A549 (cell line): ENCODE measurements around the gene ATP8A2. TPM values are rescaled to one million over a fixed set of nuclear protein-coding genes. Genes with fewer than 3 reads are reported as not detected.
A peak's percentile ranks its signal among the peaks of the same experiment; 100 is the strongest.

Experiments used
- ATAC-seq, 2 experiments: fragments of 200-7000 bp in 1 of 2; fragments of >200 bp in 1 of 2; cut with Nextera tagmentation in 1 of 2; cut with Tn5 transposase in 1 of 2; 3 replicates each; pipeline versions ENCODE4 v1.8.0 to v1.9.1; 2018 to 2020; ENCODE audit warnings: mild to moderate bottlenecking in 1 of 2, moderate library complexity in 1 of 2
- CTCF ChIA-PET: fragments of 300-600 bp; sonication (Branson Sonifier 250); formaldehyde crosslinking; extraction: SDS; loops from one replicate; lab custom pipeline; 2021; ENCODE audit warnings: antibody characterized with exemption, inconsistent platforms; lab: Yijun Ruan, JAX
- POLR2A ChIA-PET: fragments of 350-600 bp; formaldehyde crosslinking; extraction: SDS; loops from one replicate; lab custom pipeline; 2021; ENCODE audit warnings: antibody characterized with exemption, inconsistent platforms; lab: Yijun Ruan, JAX
- DNase-seq, 2 experiments: peaks; one replicate each; pipeline versions ENCODE4 v3.0.0 to v3.0.0-alpha.2; 2011 to 2016; ENCODE audit warnings: low read depth in 1 of 2, low spot score in 1 of 2
- FAIRE-seq: peaks from 2 replicates; lab custom pipeline; 2011; peaks lifted over from hg19 to GRCh38; lab: Jason Lieb, UNC
- H3K27ac ChIP-seq, 2 experiments: fragments of >200 bp; sonication (Bioruptor Twin); formaldehyde crosslinking; 3 replicates each; pipeline ENCODE4 v1.5.1; 2016 to 2017
- H3K4me1 ChIP-seq: fragments of >200 bp; sonication (Bioruptor Twin); formaldehyde crosslinking; 3 replicates; pipeline ENCODE4 v1.6.1; 2016
- H3K4me2 ChIP-seq: fragments of >200 bp; sonication (Bioruptor Twin); formaldehyde crosslinking; 3 replicates; pipeline ENCODE4 v1.6.1; 2016
- H3K4me3 ChIP-seq: fragments of >200 bp; sonication (Bioruptor Twin); formaldehyde crosslinking; 3 replicates; pipeline ENCODE4 v1.5.1; 2016
- H3K9me3 ChIP-seq: fragments of >200 bp; sonication (Bioruptor Twin); formaldehyde crosslinking; 3 replicates; pipeline ENCODE4 v1.6.1; 2016
- CBX2 ChIP-seq: fragments of 200-600 bp; sonication (generic); IDR thresholded peaks from 2 replicates; pipeline ENCODE4 v1.6.1; 2016; ENCODE audit warnings: low read depth, mild to moderate bottlenecking, borderline replicate concordance
- EHMT2 ChIP-seq: fragments of 200-600 bp; sonication (generic); IDR thresholded peaks from 2 replicates; pipeline ENCODE4 v1.6.1; 2016; ENCODE audit warnings: antibody characterized with exemption, low read depth, mild to moderate bottlenecking, moderate library complexity
- EP300 ChIP-seq, 2 experiments: fragments of >200 bp; sonication (Bioruptor Twin); formaldehyde crosslinking; IDR thresholded peaks; 2 replicates in 1 of 2; 3 replicates in 1 of 2; pipeline ENCODE4 v1.6.1; 2016 to 2017
- ESRRA ChIP-seq: fragments of 150-350 bp; IDR thresholded peaks from 2 replicates; pipeline ENCODE4 v1.6.1; 2014; ENCODE audit warnings: mild to moderate bottlenecking, low read length, borderline replicate concordance
- FOSB ChIP-seq: fragments of 250-450 bp; sonication (Bioruptor Pico); IDR thresholded peaks from 2 replicates; pipeline ENCODE4 v1.5.0; 2020; ENCODE audit warnings: mild to moderate bottlenecking, moderate library complexity
- GATA3 ChIP-seq: IDR thresholded peaks from 2 replicates; pipeline ENCODE4 v1.6.1; 2012; ENCODE audit warnings: borderline replicate concordance
- HDAC2 ChIP-seq: fragments of 200-600 bp; sonication (generic); IDR thresholded peaks from 2 replicates; pipeline ENCODE4 v1.6.1; 2016
- HEYL ChIP-seq: fragments of 250-450 bp; sonication (Bioruptor Pico); IDR thresholded peaks from 2 replicates; pipeline ENCODE4 v1.8.0; 2021; ENCODE audit warnings: mild to moderate bottlenecking, moderate library complexity
- JUNB ChIP-seq: fragments of >200 bp; sonication (Bioruptor Twin); formaldehyde crosslinking; IDR thresholded peaks from 2 replicates; pipeline ENCODE4 v1.6.1; 2016
- KDM1A ChIP-seq: fragments of 200-600 bp; sonication (generic); IDR thresholded peaks from 2 replicates; pipeline ENCODE4 v1.6.1; 2016; ENCODE audit warnings: low read depth, mild to moderate bottlenecking
- MAFK ChIP-seq: fragments of 450-650 bp; IDR thresholded peaks from 2 replicates; pipeline ENCODE4 v1.6.1; 2014; ENCODE audit not compliant: partially characterized antibody
- MYC ChIP-seq: IDR thresholded peaks from 2 replicates; pipeline ENCODE4 v1.6.1; 2012; ENCODE audit warnings: mild to moderate bottlenecking, inconsistent platforms, low read length, improper control_type of control experiment, borderline replicate concordance
- PHF8 ChIP-seq: fragments of 200-600 bp; sonication (generic); IDR thresholded peaks from 2 replicates; pipeline ENCODE4 v1.6.1; 2016; ENCODE audit warnings: low read depth, mild to moderate bottlenecking, antibody characterized with exemption, moderate library complexity, borderline replicate concordance
- POLR2A ChIP-seq: IDR thresholded peaks from 2 replicates; pipeline ENCODE4 v1.6.1; 2012; ENCODE audit warnings: mild to moderate bottlenecking, low read length
- RAD21 ChIP-seq, 2 experiments: fragments of >200 bp in 1 of 2; sonication (Bioruptor Twin) in 1 of 2; formaldehyde crosslinking in 1 of 2; IDR thresholded peaks in 1 of 2; conservative IDR thresholded peaks in 1 of 2; 2 replicates in 1 of 2; 3 replicates in 1 of 2; pipeline ENCODE4 v1.6.1; 2012 to 2018; ENCODE audit warnings: inconsistent platforms in 1 of 2
- RARB ChIP-seq: fragments of 250-450 bp; sonication (Bioruptor Pico); IDR thresholded peaks from 2 replicates; pipeline ENCODE4 v1.8.0; 2021; ENCODE audit warnings: mild to moderate bottlenecking, moderate library complexity
- RNF2 ChIP-seq: fragments of 200-600 bp; sonication (generic); IDR thresholded peaks from 2 replicates; pipeline ENCODE4 v1.6.1; 2016; ENCODE audit warnings: low read depth, mild to moderate bottlenecking, antibody characterized with exemption, moderate library complexity, borderline replicate concordance
- TP53 ChIP-seq: fragments of 250-450 bp; sonication (Bioruptor Pico); IDR thresholded peaks from 2 replicates; pipeline ENCODE4 v1.5.0; 2021; ENCODE audit warnings: mild to moderate bottlenecking, moderate library complexity
- ZC3H11A ChIP-seq: fragments of 450-650 bp; IDR thresholded peaks from 2 replicates; pipeline ENCODE4 v1.6.1; 2014; ENCODE audit warnings: antibody characterized with exemption, mild to moderate bottlenecking
- ZFP36 ChIP-seq: fragments of 450-650 bp; IDR thresholded peaks from 2 replicates; pipeline ENCODE4 v1.6.1; 2014; ENCODE audit warnings: borderline replicate concordance; ENCODE audit not compliant: partially characterized antibody
- ZNF302 ChIP-seq: fragments of 250-450 bp; sonication (Bioruptor Pico); IDR thresholded peaks from 2 replicates; pipeline ENCODE4 v1.9.0; 2021; ENCODE audit warnings: inconsistent platforms, mild to moderate bottlenecking, moderate library complexity
- ZSCAN20 ChIP-seq: fragments of 250-450 bp; sonication (Bioruptor Pico); IDR thresholded peaks from 2 replicates; pipeline ENCODE4 v1.8.0; 2022; ENCODE audit warnings: mild to moderate bottlenecking, moderate library complexity
- WGBS: methylation state at CpG from one replicate; pipeline ENCODE4 v1.1.6; 2017; ENCODE audit errors: missing lambda C conversion rate; 5-methylcytosine and 5-hydroxymethylcytosine counted together
- polyA plus RNA-seq, 4 experiments: library from polyadenylated mRNA; depleted of rRNA in 3 of 4; stranded (reverse); fragments of >200 nt; fragmentation: RNase III in 1 of 4; extraction: RNeasy Plus Mini Kit Qiagen cat#74134 plus additional on column Dnase treatment in 1 of 4; gene quantifications; 2 replicates in 3 of 4; 3 replicates in 1 of 4; pipeline ENCODE4 v1.2.3, GENCODE V29; 2011 to 2017
- TF ChIP-seq, protein P1 (sequence below): IDR thresholded peaks from 2 replicates; pipeline ENCODE4 v1.6.1; 2012
- TF ChIP-seq, protein P2 (sequence below): fragments of >200 bp; sonication (Bioruptor Twin); formaldehyde crosslinking; IDR thresholded peaks from 3 replicates; pipeline ENCODE4 v1.6.1; 2016
- TF ChIP-seq, protein P3 (sequence below): IDR thresholded peaks from 2 replicates; pipeline ENCODE4 v1.6.1; 2012
- TF ChIP-seq, protein P4 (sequence below): fragments of 150-350 bp; IDR thresholded peaks from 2 replicates; pipeline ENCODE4 v1.6.1; 2014; ENCODE audit warnings: low read depth, mild to moderate bottlenecking, low read length
- TF ChIP-seq, protein P5 (sequence below): fragments of 250-450 bp; sonication (Bioruptor Pico); IDR thresholded peaks from 2 replicates; pipeline ENCODE4 v1.5.0; 2021; ENCODE audit warnings: mild to moderate bottlenecking, moderate library complexity, borderline replicate concordance
- TF ChIP-seq, protein P6 (sequence below): fragments of 450-650 bp; IDR thresholded peaks from 2 replicates; pipeline ENCODE4 v1.6.1; 2014; ENCODE audit warnings: antibody characterized with exemption
- TF ChIP-seq, protein P7 (sequence below): IDR thresholded peaks from 2 replicates; pipeline ENCODE4 v1.6.1; 2012; ENCODE audit warnings: low read depth, borderline replicate concordance

ATP8A2 gene
- polyA plus RNA-seq, 2 of the 4 experiments (the other 2 are of a cell fraction): 0.03 TPM; not detected in 1

DNA sequence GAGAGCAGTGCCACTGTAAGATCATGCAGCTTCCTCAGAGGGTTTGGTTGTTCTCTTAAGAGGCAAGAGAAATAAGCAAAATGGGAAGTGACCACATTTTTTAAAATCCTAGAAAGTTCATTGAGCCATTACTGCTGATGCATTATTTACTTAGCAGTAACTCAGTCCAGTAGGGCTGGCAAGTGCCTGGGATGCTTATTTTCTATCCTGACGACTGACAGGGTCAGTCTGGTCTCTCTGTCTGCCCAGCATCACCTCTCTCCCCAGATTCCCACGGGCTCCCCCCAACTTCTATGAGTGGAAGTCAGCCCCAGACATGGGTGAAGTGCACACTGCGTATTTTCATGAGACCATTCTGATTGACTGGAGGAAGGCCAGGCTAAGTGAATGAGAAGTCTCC lies 669.7 kb downstream of the ATP8A2 start:
- DNase-seq: no peak
- TF ChIP-seq PHF8 (no peak), EHMT2 (no peak), ESRRA (no peak), FOSB (CRISPR knock-in tag) (no peak), HEYL (no peak), ZC3H11A (no peak), KDM1A (no peak), RARB (no peak), GATA3 (no peak), RAD21 (conservative IDR thresholded peaks at IDR 0.05 in 1 of 2, IDR thresholded peaks at IDR 0.05 in 1 of 2) (no peak), ZNF302 (CRISPR knock-in tag) (no peak)
- TF ChIP-seq, protein P1, sequence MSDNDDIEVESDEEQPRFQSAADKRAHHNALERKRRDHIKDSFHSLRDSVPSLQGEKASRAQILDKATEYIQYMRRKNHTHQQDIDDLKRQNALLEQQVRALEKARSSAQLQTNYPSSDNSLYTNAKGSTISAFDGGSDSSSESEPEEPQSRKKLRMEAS: no peak
- TF ChIP-seq, protein P2, sequence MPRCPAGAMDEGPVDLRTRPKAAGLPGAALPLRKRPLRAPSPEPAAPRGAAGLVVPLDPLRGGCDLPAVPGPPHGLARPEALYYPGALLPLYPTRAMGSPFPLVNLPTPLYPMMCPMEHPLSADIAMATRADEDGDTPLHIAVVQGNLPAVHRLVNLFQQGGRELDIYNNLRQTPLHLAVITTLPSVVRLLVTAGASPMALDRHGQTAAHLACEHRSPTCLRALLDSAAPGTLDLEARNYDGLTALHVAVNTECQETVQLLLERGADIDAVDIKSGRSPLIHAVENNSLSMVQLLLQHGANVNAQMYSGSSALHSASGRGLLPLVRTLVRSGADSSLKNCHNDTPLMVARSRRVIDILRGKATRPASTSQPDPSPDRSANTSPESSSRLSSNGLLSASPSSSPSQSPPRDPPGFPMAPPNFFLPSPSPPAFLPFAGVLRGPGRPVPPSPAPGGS: no peak
- TF ChIP-seq, all 56 proteins: peak for 0
- CTCF ChIA-PET: interaction anchor here (1.0 kb wide), 1 partner anchor 77 kb away, joined by 3 read pairs; no protein-coding TSS in a partner anchor
- H3K4me1 ChIP-seq: no peaks in the 10 kb centered on the region
- H3K4me2 ChIP-seq: no peak overlapping the region
- H3K9me3 ChIP-seq: no peaks in the 10 kb centered on the region
- ATAC-seq (no peak), FAIRE-seq (no peak)
- POLR2A ChIA-PET: no interaction called here
- H3K4me3 ChIP-seq: no peak overlapping the region
- 30% methylated on average over 3 of the region's 3 CpGs for WGBS
- H3K27ac ChIP-seq: no peak overlapping the region

DNA sequence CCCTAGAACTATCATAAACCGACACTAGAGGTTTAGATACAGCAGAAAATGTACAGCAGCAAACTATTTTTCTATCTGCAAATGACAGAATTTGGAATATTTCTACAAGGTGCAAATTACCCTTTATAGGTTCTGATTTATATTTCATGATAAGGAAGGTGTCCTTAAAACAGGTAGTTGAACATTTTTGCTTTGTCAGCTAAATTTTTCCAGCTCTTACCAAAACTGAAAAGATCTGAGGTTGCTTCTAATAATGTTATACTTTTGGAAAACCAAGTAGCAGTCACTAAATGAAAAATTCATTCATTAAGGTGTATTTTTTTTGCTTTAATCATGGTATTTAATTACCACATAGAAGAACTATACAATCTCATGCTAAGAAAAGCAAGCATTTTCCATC lies 671.0 kb downstream of the ATP8A2 start:
- Histone ChIP-seq H3K4me1 (no peaks in the 10 kb centered on the region), H3K4me3 (no peak overlapping the region), H3K27ac (no peak overlapping the region), H3K9me3 (no peaks in the 10 kb centered on the region)
- DNase-seq (no peak), FAIRE-seq (no peak)
- POLR2A ChIA-PET: no interaction called here
- TF ChIP-seq, protein P3, sequence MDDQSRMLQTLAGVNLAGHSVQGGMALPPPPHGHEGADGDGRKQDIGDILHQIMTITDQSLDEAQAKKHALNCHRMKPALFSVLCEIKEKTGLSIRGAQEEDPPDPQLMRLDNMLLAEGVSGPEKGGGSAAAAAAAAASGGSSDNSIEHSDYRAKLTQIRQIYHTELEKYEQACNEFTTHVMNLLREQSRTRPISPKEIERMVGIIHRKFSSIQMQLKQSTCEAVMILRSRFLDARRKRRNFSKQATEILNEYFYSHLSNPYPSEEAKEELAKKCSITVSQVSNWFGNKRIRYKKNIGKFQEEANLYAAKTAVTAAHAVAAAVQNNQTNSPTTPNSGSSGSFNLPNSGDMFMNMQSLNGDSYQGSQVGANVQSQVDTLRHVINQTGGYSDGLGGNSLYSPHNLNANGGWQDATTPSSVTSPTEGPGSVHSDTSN: no peak
- TF ChIP-seq CBX2 (no peak), HDAC2 (no peak), MAFK (peak; percentile 91), POLR2A (no peak), MYC (no peak), ZNF302 (CRISPR knock-in tag) (no peak)
- TF ChIP-seq, protein P4, sequence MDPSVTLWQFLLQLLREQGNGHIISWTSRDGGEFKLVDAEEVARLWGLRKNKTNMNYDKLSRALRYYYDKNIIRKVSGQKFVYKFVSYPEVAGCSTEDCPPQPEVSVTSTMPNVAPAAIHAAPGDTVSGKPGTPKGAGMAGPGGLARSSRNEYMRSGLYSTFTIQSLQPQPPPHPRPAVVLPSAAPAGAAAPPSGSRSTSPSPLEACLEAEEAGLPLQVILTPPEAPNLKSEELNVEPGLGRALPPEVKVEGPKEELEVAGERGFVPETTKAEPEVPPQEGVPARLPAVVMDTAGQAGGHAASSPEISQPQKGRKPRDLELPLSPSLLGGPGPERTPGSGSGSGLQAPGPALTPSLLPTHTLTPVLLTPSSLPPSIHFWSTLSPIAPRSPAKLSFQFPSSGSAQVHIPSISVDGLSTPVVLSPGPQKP: no peak
- TF ChIP-seq, all 56 proteins: peak for 1
- CTCF ChIA-PET: interaction anchor here (0.6 kb wide), 1 partner anchor 106 kb away, joined by 3 read pairs; no protein-coding TSS in a partner anchor
- H3K4me2 ChIP-seq: no peak overlapping the region
- no peak for ATAC-seq
- 14% methylated on average over 1 of the region's 1 CpG for WGBS

DNA sequence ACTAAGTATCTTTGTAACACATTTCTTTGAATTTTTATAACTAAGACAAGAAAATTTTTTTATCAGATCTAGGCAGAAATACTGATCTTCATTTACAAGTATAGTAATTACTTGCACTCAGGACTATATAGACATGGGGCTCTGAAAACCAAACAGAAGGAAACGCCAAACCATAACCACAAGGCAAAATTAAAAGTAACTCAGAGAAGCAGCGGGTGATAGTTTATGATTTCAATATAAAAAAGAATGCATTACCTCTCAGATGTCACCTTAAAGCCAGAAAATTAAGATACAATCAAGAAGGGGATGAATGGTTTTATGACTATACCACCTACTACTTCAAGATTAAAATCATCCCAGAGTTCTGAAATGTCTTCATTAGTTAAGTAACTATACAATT lies 673.4 kb downstream of the ATP8A2 start:
- POLR2A ChIA-PET: no interaction called here
- Histone ChIP-seq H3K4me2 (no peak overlapping the region), H3K4me3 (no peak overlapping the region), H3K27ac (no peak overlapping the region), H3K9me3 (no peaks in the 10 kb centered on the region), H3K4me1 (no peaks in the 10 kb centered on the region)
- no peak for FAIRE-seq
- 20% methylated on average over 2 of the region's 2 CpGs for WGBS
- no peak for DNase-seq
- ATAC-seq: no peak
- CTCF ChIA-PET: no interaction called here
- TF ChIP-seq JUNB (no peak), ZFP36 (no peak), TP53 (CRISPR knock-in tag) (no peak), KDM1A (no peak), ZSCAN20 (CRISPR knock-in tag) (no peak), FOSB (CRISPR knock-in tag) (no peak), EP300 (IDR thresholded peaks at IDR 0.05) (no peak), EHMT2 (no peak), ZNF302 (CRISPR knock-in tag) (no peak), ZC3H11A (no peak), POLR2A (no peak), RNF2 (no peak)
- TF ChIP-seq, protein P5, sequence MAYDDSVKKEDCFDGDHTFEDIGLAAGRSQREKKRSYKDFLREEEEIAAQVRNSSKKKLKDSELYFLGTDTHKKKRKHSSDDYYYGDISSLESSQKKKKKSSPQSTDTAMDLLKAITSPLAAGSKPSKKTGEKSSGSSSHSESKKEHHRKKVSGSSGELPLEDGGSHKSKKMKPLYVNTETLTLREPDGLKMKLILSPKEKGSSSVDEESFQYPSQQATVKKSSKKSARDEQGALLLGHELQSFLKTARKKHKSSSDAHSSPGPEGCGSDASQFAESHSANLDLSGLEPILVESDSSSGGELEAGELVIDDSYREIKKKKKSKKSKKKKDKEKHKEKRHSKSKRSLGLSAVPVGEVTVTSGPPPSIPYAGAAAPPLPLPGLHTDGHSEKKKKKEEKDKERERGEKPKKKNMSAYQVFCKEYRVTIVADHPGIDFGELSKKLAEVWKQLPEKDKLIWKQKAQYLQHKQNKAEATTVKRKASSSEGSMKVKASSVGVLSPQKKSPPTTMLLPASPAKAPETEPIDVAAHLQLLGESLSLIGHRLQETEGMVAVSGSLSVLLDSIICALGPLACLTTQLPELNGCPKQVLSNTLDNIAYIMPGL (CRISPR knock-in tag): no peak
- TF ChIP-seq, protein P6, sequence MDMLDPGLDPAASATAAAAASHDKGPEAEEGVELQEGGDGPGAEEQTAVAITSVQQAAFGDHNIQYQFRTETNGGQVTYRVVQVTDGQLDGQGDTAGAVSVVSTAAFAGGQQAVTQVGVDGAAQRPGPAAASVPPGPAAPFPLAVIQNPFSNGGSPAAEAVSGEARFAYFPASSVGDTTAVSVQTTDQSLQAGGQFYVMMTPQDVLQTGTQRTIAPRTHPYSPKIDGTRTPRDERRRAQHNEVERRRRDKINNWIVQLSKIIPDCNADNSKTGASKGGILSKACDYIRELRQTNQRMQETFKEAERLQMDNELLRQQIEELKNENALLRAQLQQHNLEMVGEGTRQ: no peak
- TF ChIP-seq, protein P7, sequence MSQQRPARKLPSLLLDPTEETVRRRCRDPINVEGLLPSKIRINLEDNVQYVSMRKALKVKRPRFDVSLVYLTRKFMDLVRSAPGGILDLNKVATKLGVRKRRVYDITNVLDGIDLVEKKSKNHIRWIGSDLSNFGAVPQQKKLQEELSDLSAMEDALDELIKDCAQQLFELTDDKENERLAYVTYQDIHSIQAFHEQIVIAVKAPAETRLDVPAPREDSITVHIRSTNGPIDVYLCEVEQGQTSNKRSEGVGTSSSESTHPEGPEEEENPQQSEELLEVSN: no peak
